ENCODE results near the gene GSTM1.

GSTM1 gene

GRCh38 chr1:109714661-109715372 lies 27.2 kb downstream of the GSTM1 start:
- TF ChIP-seq, protein P1, sequence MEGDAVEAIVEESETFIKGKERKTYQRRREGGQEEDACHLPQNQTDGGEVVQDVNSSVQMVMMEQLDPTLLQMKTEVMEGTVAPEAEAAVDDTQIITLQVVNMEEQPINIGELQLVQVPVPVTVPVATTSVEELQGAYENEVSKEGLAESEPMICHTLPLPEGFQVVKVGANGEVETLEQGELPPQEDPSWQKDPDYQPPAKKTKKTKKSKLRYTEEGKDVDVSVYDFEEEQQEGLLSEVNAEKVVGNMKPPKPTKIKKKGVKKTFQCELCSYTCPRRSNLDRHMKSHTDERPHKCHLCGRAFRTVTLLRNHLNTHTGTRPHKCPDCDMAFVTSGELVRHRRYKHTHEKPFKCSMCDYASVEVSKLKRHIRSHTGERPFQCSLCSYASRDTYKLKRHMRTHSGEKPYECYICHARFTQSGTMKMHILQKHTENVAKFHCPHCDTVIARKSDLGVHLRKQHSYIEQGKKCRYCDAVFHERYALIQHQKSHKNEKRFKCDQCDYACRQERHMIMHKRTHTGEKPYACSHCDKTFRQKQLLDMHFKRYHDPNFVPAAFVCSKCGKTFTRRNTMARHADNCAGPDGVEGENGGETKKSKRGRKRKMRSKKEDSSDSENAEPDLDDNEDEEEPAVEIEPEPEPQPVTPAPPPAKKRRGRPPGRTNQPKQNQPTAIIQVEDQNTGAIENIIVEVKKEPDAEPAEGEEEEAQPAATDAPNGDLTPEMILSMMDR (IDR thresholded peaks at IDR 0.05; ENCODE audit: poor library complexity, severe bottlenecking): no peak
- Histone ChIP-seq H3K27ac (ENCODE audit: poor library complexity, severe bottlenecking) (no peak overlapping the region), H3K9me3 (ENCODE audit: severe bottlenecking) (no peaks in the 10 kb centered on the region), H3K27me3 (ENCODE audit: insufficient read depth, poor library complexity, severe bottlenecking) (no peaks in the 10 kb centered on the region), H3K4me1 (ENCODE audit: insufficient read depth, poor library complexity, severe bottlenecking) (peaks cover 5% of the 10 kb centered on the region), H3K4me3 (ENCODE audit: severe bottlenecking) (no peak overlapping the region), H3K36me3 (ENCODE audit: low read depth) (no peaks in the 10 kb centered on the region)
- ATAC-seq (ENCODE audit: low read depth) (no peak), DNase-seq (ENCODE audit: low spot score) (no peak)

DNA sequence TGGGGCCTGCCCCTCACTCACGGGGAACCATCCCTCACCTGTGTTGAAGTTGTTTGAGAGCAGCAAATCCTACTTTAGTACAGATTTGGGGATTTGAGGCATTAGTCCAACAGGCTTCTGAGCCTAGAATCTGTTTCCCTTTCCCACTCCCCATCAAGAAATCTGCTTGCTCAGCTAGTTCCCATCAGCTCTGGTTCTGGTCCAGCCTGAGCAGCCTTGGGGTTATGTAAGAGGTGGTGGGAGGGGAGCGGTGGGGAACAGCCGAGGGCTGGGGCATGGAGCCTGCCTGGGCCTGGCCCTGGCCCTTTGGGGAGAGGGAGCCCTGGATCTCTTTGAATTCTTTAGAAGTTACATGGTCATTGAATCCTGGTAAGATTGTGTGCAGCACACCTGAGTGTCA lies 28.5 kb downstream of the GSTM1 start:
- H3K4me3 ChIP-seq (ENCODE audit: severe bottlenecking): no peak overlapping the region
- DNase-seq (ENCODE audit: low spot score) (no peak), ATAC-seq (ENCODE audit: low read depth) (no peak)
- H3K36me3 ChIP-seq (ENCODE audit: low read depth): no peaks in the 10 kb centered on the region
- no peaks in the 10 kb centered on the region for H3K9me3 ChIP-seq (ENCODE audit: severe bottlenecking)
- no peak overlapping the region for H3K27ac ChIP-seq (ENCODE audit: poor library complexity, severe bottlenecking)
- peaks cover 5% of the 10 kb centered on the region for H3K4me1 ChIP-seq (ENCODE audit: insufficient read depth, poor library complexity, severe bottlenecking)
- TF ChIP-seq, protein P1 (IDR thresholded peaks at IDR 0.05; ENCODE audit: poor library complexity, severe bottlenecking): no peak
- no peaks in the 10 kb centered on the region for H3K27me3 ChIP-seq (ENCODE audit: insufficient read depth, poor library complexity, severe bottlenecking)

DNA sequence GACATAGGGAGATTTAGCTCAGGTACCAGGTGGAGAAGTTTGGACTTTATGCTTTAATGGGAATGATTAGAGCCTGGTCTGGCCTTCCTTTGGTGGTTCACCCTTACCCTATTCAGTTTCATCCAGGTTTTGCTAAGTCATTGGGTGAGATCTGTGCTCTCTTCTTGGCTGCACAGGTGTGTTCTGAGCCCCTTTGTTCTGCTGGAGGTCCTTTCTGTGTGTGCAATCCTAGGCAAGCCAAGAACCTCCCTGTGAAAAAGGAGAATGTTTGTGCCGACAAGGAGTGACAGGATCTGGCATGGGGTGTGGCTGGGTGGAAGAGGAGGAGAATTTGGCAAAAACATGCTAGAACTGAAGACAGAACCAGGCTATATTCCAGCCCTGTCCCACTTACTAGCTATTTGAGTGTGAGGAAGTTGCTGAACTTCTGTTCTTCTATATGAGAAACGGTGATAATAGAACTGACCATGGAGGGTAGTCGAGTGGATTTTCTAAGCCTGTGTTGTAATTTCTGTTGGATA lies 29.0 kb downstream of the GSTM1 start:
- no peak overlapping the region for H3K27ac ChIP-seq (ENCODE audit: poor library complexity, severe bottlenecking)
- no peaks in the 10 kb centered on the region for H3K9me3 ChIP-seq (ENCODE audit: severe bottlenecking)
- TF ChIP-seq, protein P1 (IDR thresholded peaks at IDR 0.05; ENCODE audit: poor library complexity, severe bottlenecking): no peak
- no peak overlapping the region for H3K4me3 ChIP-seq (ENCODE audit: severe bottlenecking)
- DNase-seq (ENCODE audit: low spot score) (no peak), ATAC-seq (ENCODE audit: low read depth) (no peak)
- H3K36me3 ChIP-seq (ENCODE audit: low read depth): no peaks in the 10 kb centered on the region
- no peaks in the 10 kb centered on the region for H3K27me3 ChIP-seq (ENCODE audit: insufficient read depth, poor library complexity, severe bottlenecking)
- peaks cover 5% of the 10 kb centered on the region for H3K4me1 ChIP-seq (ENCODE audit: insufficient read depth, poor library complexity, severe bottlenecking)

- Histone ChIP-seq H3K4me3 (ENCODE audit: severe bottlenecking) (no peak overlapping the region), H3K27ac (ENCODE audit: poor library complexity, severe bottlenecking) (no peak overlapping the region), H3K36me3 (ENCODE audit: low read depth) (no peaks in the 10 kb centered on the region), H3K27me3 (ENCODE audit: insufficient read depth, poor library complexity, severe bottlenecking) (no peaks in the 10 kb centered on the region), H3K9me3 (ENCODE audit: severe bottlenecking) (no peaks in the 10 kb centered on the region), H3K4me1 (ENCODE audit: insufficient read depth, poor library complexity, severe bottlenecking) (peaks cover 5% of the 10 kb centered on the region)
- TF ChIP-seq, protein P1 (IDR thresholded peaks at IDR 0.05; ENCODE audit: poor library complexity, severe bottlenecking): no peak
- no peak for DNase-seq (ENCODE audit: low spot score)
- ATAC-seq (ENCODE audit: low read depth): no peak
These were observed 30.1 kb downstream of the GSTM1 start for GRCh38 chr1:109717729-109718128.

GRCh38 chr1:109718495-109718894 lies 30.9 kb downstream of the GSTM1 start:
- no peaks in the 10 kb centered on the region for H3K36me3 ChIP-seq (ENCODE audit: low read depth)
- TF ChIP-seq, protein P1 (IDR thresholded peaks at IDR 0.05; ENCODE audit: poor library complexity, severe bottlenecking): no peak
- no peak overlapping the region for H3K27ac ChIP-seq (ENCODE audit: poor library complexity, severe bottlenecking)
- no peaks in the 10 kb centered on the region for H3K27me3 ChIP-seq (ENCODE audit: insufficient read depth, poor library complexity, severe bottlenecking)
- H3K4me1 ChIP-seq (ENCODE audit: insufficient read depth, poor library complexity, severe bottlenecking): peaks cover 5% of the 10 kb centered on the region
- no peaks in the 10 kb centered on the region for H3K9me3 ChIP-seq (ENCODE audit: severe bottlenecking)
- DNase-seq (ENCODE audit: low spot score) (no peak), ATAC-seq (ENCODE audit: low read depth) (no peak)
- H3K4me3 ChIP-seq (ENCODE audit: severe bottlenecking): no peak overlapping the region

Measured in RWPE2 (cell line).